Measurements from ENCODE around the gene PACRG. TPM values are rescaled to one million over a fixed set of nuclear protein-coding genes. Genes with fewer than 3 reads are reported as not detected.

PACRG gene
- polyA plus RNA-seq, 1 donor from 2014 or later, result 16.6 TPM

DNA sequence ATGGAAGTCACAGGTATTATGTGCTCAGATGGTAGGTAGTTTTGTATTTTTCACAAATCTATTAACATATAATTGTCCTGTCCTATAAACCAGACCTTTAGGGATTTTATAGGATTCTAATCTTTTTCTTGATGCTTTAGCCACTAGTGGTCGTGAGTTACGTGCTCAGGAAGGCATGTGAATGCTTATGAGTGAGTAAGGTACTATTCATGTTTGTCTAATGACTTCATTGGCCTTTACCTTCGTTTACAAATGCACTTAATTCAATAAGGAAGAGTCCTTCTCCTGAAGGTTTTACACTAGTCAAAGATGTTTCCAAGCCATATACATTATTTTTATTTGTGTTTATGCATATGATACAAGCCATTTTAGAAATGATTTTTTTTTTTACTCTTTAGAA, 23.0 kb downstream of the PACRG start:
- H3K9ac ChIP-seq (ENCODE audit: low read length), result no peak overlapping the region
- H3K27me3 ChIP-seq (ENCODE audit: insufficient read depth, low read depth, low read length), result no peaks in the 10 kb centered on the region
- H3K27ac ChIP-seq (ENCODE audit: low read length), result no peak overlapping the region
- no peaks in the 10 kb centered on the region for H3K79me2 ChIP-seq (replicated peaks; ENCODE audit: insufficient read depth, low read length)
- H3K9me3 ChIP-seq (ENCODE audit: low read length), result no peaks in the 10 kb centered on the region
- H3K9me2 ChIP-seq (ENCODE audit: insufficient read depth, low read length), result no peaks in the 10 kb centered on the region
- H4K20me1 ChIP-seq (ENCODE audit: insufficient read depth), result no peaks in the 10 kb centered on the region
- H3K36me3 ChIP-seq (ENCODE audit: insufficient read depth, low read length), result no peaks in the 10 kb centered on the region
- no peaks in the 10 kb centered on the region for H3F3A ChIP-seq (ENCODE audit: insufficient read depth, low read length, poor library complexity, severe bottlenecking)
- TF ChIP-seq, protein P1, sequence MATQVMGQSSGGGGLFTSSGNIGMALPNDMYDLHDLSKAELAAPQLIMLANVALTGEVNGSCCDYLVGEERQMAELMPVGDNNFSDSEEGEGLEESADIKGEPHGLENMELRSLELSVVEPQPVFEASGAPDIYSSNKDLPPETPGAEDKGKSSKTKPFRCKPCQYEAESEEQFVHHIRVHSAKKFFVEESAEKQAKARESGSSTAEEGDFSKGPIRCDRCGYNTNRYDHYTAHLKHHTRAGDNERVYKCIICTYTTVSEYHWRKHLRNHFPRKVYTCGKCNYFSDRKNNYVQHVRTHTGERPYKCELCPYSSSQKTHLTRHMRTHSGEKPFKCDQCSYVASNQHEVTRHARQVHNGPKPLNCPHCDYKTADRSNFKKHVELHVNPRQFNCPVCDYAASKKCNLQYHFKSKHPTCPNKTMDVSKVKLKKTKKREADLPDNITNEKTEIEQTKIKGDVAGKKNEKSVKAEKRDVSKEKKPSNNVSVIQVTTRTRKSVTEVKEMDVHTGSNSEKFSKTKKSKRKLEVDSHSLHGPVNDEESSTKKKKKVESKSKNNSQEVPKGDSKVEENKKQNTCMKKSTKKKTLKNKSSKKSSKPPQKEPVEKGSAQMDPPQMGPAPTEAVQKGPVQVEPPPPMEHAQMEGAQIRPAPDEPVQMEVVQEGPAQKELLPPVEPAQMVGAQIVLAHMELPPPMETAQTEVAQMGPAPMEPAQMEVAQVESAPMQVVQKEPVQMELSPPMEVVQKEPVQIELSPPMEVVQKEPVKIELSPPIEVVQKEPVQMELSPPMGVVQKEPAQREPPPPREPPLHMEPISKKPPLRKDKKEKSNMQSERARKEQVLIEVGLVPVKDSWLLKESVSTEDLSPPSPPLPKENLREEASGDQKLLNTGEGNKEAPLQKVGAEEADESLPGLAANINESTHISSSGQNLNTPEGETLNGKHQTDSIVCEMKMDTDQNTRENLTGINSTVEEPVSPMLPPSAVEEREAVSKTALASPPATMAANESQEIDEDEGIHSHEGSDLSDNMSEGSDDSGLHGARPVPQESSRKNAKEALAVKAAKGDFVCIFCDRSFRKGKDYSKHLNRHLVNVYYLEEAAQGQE (IDR thresholded peaks at IDR 0.05; ENCODE audit: borderline replicate concordance), result no peak
- TF ChIP-seq, protein P2, sequence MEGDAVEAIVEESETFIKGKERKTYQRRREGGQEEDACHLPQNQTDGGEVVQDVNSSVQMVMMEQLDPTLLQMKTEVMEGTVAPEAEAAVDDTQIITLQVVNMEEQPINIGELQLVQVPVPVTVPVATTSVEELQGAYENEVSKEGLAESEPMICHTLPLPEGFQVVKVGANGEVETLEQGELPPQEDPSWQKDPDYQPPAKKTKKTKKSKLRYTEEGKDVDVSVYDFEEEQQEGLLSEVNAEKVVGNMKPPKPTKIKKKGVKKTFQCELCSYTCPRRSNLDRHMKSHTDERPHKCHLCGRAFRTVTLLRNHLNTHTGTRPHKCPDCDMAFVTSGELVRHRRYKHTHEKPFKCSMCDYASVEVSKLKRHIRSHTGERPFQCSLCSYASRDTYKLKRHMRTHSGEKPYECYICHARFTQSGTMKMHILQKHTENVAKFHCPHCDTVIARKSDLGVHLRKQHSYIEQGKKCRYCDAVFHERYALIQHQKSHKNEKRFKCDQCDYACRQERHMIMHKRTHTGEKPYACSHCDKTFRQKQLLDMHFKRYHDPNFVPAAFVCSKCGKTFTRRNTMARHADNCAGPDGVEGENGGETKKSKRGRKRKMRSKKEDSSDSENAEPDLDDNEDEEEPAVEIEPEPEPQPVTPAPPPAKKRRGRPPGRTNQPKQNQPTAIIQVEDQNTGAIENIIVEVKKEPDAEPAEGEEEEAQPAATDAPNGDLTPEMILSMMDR (IDR thresholded peaks at IDR 0.05; ENCODE audit: poor library complexity, severe bottlenecking), result no peak
- TF ChIP-seq POLR2AphosphoS5 (IDR thresholded peaks at IDR 0.05), result no peak
- TF ChIP-seq TAF1 (IDR thresholded peaks at IDR 0.05; ENCODE audit: low read depth), result no peak
- no peak for TF ChIP-seq MXI1 (conservative IDR thresholded peaks at IDR 0.05; ENCODE audit: poor library complexity, severe bottlenecking)
- no peak for TF ChIP-seq RAD21 (conservative IDR thresholded peaks at IDR 0.05)
- TF ChIP-seq EP300 (conservative IDR thresholded peaks at IDR 0.05; ENCODE audit: poor library complexity, severe bottlenecking), result no peak
- no peak for TF ChIP-seq EZH2 (IDR thresholded peaks at IDR 0.05; ENCODE audit: borderline replicate concordance, insufficient read depth, low read length, poor library complexity, severe bottlenecking)
- TF ChIP-seq SMC3 (conservative IDR thresholded peaks at IDR 0.05; ENCODE audit: poor library complexity), result no peak
- H3K4me3 ChIP-seq (ENCODE audit: low read length), result no peak overlapping the region
- H3K4me2 ChIP-seq (ENCODE audit: low read length), result no peak overlapping the region
- H2AFZ ChIP-seq (ENCODE audit: low read depth, low read length), result no peak overlapping the region

DNA sequence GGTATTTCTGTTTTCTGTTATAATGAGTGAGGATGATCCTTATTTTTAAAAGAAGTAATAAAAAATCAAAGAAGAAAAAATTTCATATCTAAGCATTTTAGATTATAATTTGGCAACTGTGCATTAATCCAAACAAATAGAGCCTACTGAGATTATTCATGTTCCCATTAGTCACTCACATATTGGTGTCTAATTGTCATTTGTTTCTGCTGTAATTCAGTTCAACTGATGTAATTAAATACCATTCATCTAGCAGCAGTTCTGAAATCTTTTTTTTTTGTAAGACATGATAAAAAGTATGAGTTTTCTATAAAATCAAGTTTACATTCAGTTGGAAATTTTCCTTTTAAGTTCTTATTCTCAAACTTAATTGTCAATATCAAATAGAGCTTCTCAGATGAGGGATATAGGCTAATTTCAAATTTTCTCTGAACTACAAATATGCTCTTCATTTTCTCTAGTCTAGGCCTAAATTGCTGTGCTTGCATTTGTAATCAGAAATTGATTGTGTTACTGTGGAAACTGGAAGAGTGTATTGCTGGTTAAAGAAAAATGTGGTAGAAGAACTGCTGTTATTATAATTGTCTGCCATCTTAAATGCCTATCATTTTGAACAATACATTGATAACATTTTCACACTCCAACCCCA, 23.6 kb downstream of the PACRG start:
- H3K9me2 ChIP-seq (ENCODE audit: insufficient read depth, low read length), result no peaks in the 10 kb centered on the region
- H3K27ac ChIP-seq (ENCODE audit: low read length), result peak overlapping the region; percentile 28
- no peaks in the 10 kb centered on the region for H3K36me3 ChIP-seq (ENCODE audit: insufficient read depth, low read length)
- no peak overlapping the region for H3K4me2 ChIP-seq (ENCODE audit: low read length)
- no peaks in the 10 kb centered on the region for H3K27me3 ChIP-seq (ENCODE audit: insufficient read depth, low read depth, low read length)
- H3F3A ChIP-seq (ENCODE audit: insufficient read depth, low read length, poor library complexity, severe bottlenecking), result no peaks in the 10 kb centered on the region
- no peaks in the 10 kb centered on the region for H3K79me2 ChIP-seq (replicated peaks; ENCODE audit: insufficient read depth, low read length)
- no peak overlapping the region for H2AFZ ChIP-seq (ENCODE audit: low read depth, low read length)
- H3K9me3 ChIP-seq (ENCODE audit: low read length), result no peaks in the 10 kb centered on the region
- no peaks in the 10 kb centered on the region for H4K20me1 ChIP-seq (ENCODE audit: insufficient read depth)
- H3K9ac ChIP-seq (ENCODE audit: low read length), result no peak overlapping the region
- TF ChIP-seq, protein P1 (IDR thresholded peaks at IDR 0.05; ENCODE audit: borderline replicate concordance), result no peak
- no peak for TF ChIP-seq TAF1 (IDR thresholded peaks at IDR 0.05; ENCODE audit: low read depth)
- TF ChIP-seq RAD21 (conservative IDR thresholded peaks at IDR 0.05), result no peak
- no peak for TF ChIP-seq EP300 (conservative IDR thresholded peaks at IDR 0.05; ENCODE audit: poor library complexity, severe bottlenecking)
- TF ChIP-seq SMC3 (conservative IDR thresholded peaks at IDR 0.05; ENCODE audit: poor library complexity), result no peak
- TF ChIP-seq POLR2AphosphoS5 (IDR thresholded peaks at IDR 0.05), result no peak
- no peak for TF ChIP-seq MXI1 (conservative IDR thresholded peaks at IDR 0.05; ENCODE audit: poor library complexity, severe bottlenecking)
- TF ChIP-seq EZH2 (IDR thresholded peaks at IDR 0.05; ENCODE audit: borderline replicate concordance, insufficient read depth, low read length, poor library complexity, severe bottlenecking), result no peak
- TF ChIP-seq, protein P2 (IDR thresholded peaks at IDR 0.05; ENCODE audit: poor library complexity, severe bottlenecking), result no peak
- no peak overlapping the region for H3K4me3 ChIP-seq (ENCODE audit: low read length)

Data from neural cell (in vitro differentiated cells).